H9 (cell line): ENCODE measurements around the gene KRTAP5-7. TPM values are rescaled to one million over a fixed set of nuclear protein-coding genes. Genes with fewer than 3 reads are reported as not detected.
A peak's percentile ranks its signal among the peaks of the same experiment; 100 is the strongest.

Experiments
- DNase-seq: peaks from one replicate; pipeline ENCODE4 v3.0.0-alpha.2; 2017
- H2AFZ ChIP-seq: one replicate; pipeline ENCODE4 v1.6.1; 2013; ENCODE audit warnings: mild to moderate bottlenecking, low read length, control low read depth, moderate library complexity
- H2AK5ac ChIP-seq: 2 replicates; pipeline ENCODE4 v1.6.1; 2013; ENCODE audit warnings: low read length, control low read depth, mixed read lengths; ENCODE audit not compliant: insufficient read length
- H2BK120ac ChIP-seq: one replicate; pipeline ENCODE4 v1.6.1; 2013; ENCODE audit warnings: low read depth, mild to moderate bottlenecking, low read length, control low read depth, inconsistent platforms; ENCODE audit not compliant: poor library complexity, severe bottlenecking
- H2BK12ac ChIP-seq: 2 replicates; pipeline ENCODE4 v1.6.1; 2013; ENCODE audit warnings: low read length, control low read depth, mixed read lengths, low read depth; ENCODE audit not compliant: insufficient read length
- H2BK15ac ChIP-seq: 2 replicates; pipeline ENCODE4 v1.6.1; 2013; ENCODE audit warnings: low read depth, low read length, control low read depth
- H2BK20ac ChIP-seq: one replicate; pipeline ENCODE4 v1.6.1; 2013; ENCODE audit warnings: low read depth, mild to moderate bottlenecking, low read length, control low read depth, inconsistent platforms; ENCODE audit not compliant: poor library complexity, severe bottlenecking
- H2BK5ac ChIP-seq: 2 replicates; pipeline ENCODE4 v1.6.1; 2013; ENCODE audit warnings: low read length, control low read depth, mixed read lengths; ENCODE audit not compliant: insufficient read length
- H3K14ac ChIP-seq: 2 replicates; pipeline ENCODE4 v1.6.1; 2013; ENCODE audit warnings: low read length, control low read depth; ENCODE audit not compliant: insufficient read depth
- H3K18ac ChIP-seq: 2 replicates; pipeline ENCODE4 v1.6.1; 2013; ENCODE audit warnings: low read depth, mild to moderate bottlenecking, mixed read lengths, low read length, control low read depth; ENCODE audit not compliant: insufficient read length
- H3K23ac ChIP-seq: 2 replicates; pipeline ENCODE4 v1.6.1; 2013; ENCODE audit warnings: low read length, control low read depth, mixed read lengths, low read depth; ENCODE audit not compliant: insufficient read length
- H3K23me2 ChIP-seq: 2 replicates; pipeline ENCODE4 v1.6.1; 2013; ENCODE audit warnings: low read depth, mild to moderate bottlenecking, mixed read lengths, low read length, control low read depth; ENCODE audit not compliant: insufficient read length, poor library complexity, severe bottlenecking
- H3K27ac ChIP-seq: 2 replicates; pipeline ENCODE4 v1.5.1; 2013; ENCODE audit warnings: low read length, control low read depth, mixed read lengths, low read depth; ENCODE audit not compliant: insufficient read length
- H3K27me3 ChIP-seq: 2 replicates; pipeline ENCODE4 v1.6.1; 2013; ENCODE audit warnings: low read length, control low read depth, inconsistent platforms; ENCODE audit not compliant: insufficient read depth
- H3K4ac ChIP-seq: 2 replicates; pipeline ENCODE4 v1.6.1; 2013; ENCODE audit warnings: low read depth, mild to moderate bottlenecking, control low read depth, inconsistent platforms, low read length, moderate library complexity
- H3K4me1 ChIP-seq: 2 replicates; pipeline ENCODE4 v1.6.1; 2013; ENCODE audit warnings: low read length, control low read depth, inconsistent platforms; ENCODE audit not compliant: insufficient read depth
- H3K4me2 ChIP-seq: 2 replicates; pipeline ENCODE4 v1.6.1; 2013; ENCODE audit warnings: low read length, control low read depth, mixed read lengths; ENCODE audit not compliant: insufficient read length, insufficient read depth
- H3K56ac ChIP-seq: 2 replicates; pipeline ENCODE4 v1.6.1; 2013; ENCODE audit warnings: low read depth, mild to moderate bottlenecking, mixed read lengths, low read length, control low read depth; ENCODE audit not compliant: insufficient read length
- H3K79me1 ChIP-seq: 2 replicates; pipeline ENCODE4 v1.6.1; 2013; ENCODE audit warnings: low read depth, mild to moderate bottlenecking, moderate library complexity, low read length, control low read depth, inconsistent platforms; ENCODE audit not compliant: insufficient read depth, poor library complexity, severe bottlenecking
- H3K79me2 ChIP-seq: 2 replicates; pipeline ENCODE4 v1.6.1; 2013; ENCODE audit warnings: low read length, control low read depth, inconsistent platforms; ENCODE audit not compliant: insufficient read depth
- H3K9ac ChIP-seq: 2 replicates; pipeline ENCODE4 v1.6.1; 2013; ENCODE audit warnings: low read length, control low read depth, mixed read lengths; ENCODE audit not compliant: insufficient read length; ENCODE audit errors: extremely low read depth
- H3K9me3 ChIP-seq: one replicate; pipeline ENCODE4 v1.6.1; 2013; ENCODE audit warnings: low read depth, low read length, inconsistent platforms; ENCODE audit not compliant: control insufficient read depth
- H3T11ph ChIP-seq: one replicate; pipeline ENCODE4 v1.6.1; 2013; ENCODE audit warnings: mild to moderate bottlenecking, low read length, control low read depth, inconsistent platforms
- H4K20me1 ChIP-seq: one replicate; pipeline ENCODE4 v1.6.1; 2013; ENCODE audit not compliant: control insufficient read depth, insufficient read length, insufficient read depth
- H4K5ac ChIP-seq: 2 replicates; pipeline ENCODE4 v1.6.1; 2013; ENCODE audit warnings: low read depth, mild to moderate bottlenecking, mixed read lengths, low read length, control low read depth; ENCODE audit not compliant: insufficient read length
- H4K8ac ChIP-seq: replicated peaks from 2 replicates; pipeline ENCODE4 v1.6.1; 2013; ENCODE audit warnings: low read length, control low read depth, mixed read lengths, low read depth; ENCODE audit not compliant: insufficient read length
- H4K91ac ChIP-seq: 2 replicates; pipeline ENCODE4 v1.6.1; 2013; ENCODE audit warnings: low read depth, mild to moderate bottlenecking, moderate library complexity, mixed read lengths, low read length, control low read depth; ENCODE audit not compliant: insufficient read length
- H3K27ac Mint-ChIP-seq, 3 experiments: 2 replicates in 2 of 3; 3 replicates in 1 of 3; pipeline ENCODE4 v1.8.0; 2020 to 2021; ENCODE audit warnings: mixed read lengths in 3 of 3, mild to moderate bottlenecking in 1 of 3, moderate library complexity in 1 of 3
- H3K27me3 Mint-ChIP-seq: 2 replicates; pipeline ENCODE4 v1.8.0; 2021; ENCODE audit warnings: low read depth, mild to moderate bottlenecking, moderate library complexity, mixed read lengths
- H3K36me3 Mint-ChIP-seq, 3 experiments: 2 replicates in 2 of 3; 3 replicates in 1 of 3; pipeline ENCODE4 v1.8.0; 2020 to 2021; ENCODE audit warnings: low read depth in 3 of 3, mixed read lengths in 3 of 3; ENCODE audit not compliant: insufficient read depth in 1 of 3
- H3K4me1 Mint-ChIP-seq, 2 experiments: 2 replicates each; pipeline ENCODE4 v1.8.0; 2020; ENCODE audit warnings: mixed read lengths in 2 of 2
- H3K4me3 Mint-ChIP-seq, 2 experiments: 2 replicates in 1 of 2; 3 replicates in 1 of 2; pipeline ENCODE4 v1.8.0; 2020 to 2021; ENCODE audit warnings: mild to moderate bottlenecking in 2 of 2, mixed read lengths in 2 of 2, moderate library complexity in 1 of 2
- H3K9me3 Mint-ChIP-seq, 2 experiments: 2 replicates in 1 of 2; 3 replicates in 1 of 2; pipeline ENCODE4 v1.8.0; 2020; ENCODE audit warnings: mild to moderate bottlenecking in 2 of 2, mixed read lengths in 2 of 2, moderate library complexity in 1 of 2
- CTCF ChIP-seq: fragments of 200-600 bp; sonication (generic); conservative IDR thresholded peaks from 3 replicates; pipeline ENCODE4 v1.8.0; 2021; ENCODE audit warnings: antibody characterized with exemption, mild to moderate bottlenecking
- WGBS: extraction: QIAGEN DNeasy Blood & Tissue Kit; methylation state at CpG from one replicate; pipeline ENCODE4 v1.1.7; 2013; ENCODE audit warnings: missing lambda C conversion rate, low lambda C conversion rate, mixed read lengths; ENCODE audit not compliant: insufficient read length; ENCODE audit errors: extremely low coverage; 5-methylcytosine and 5-hydroxymethylcytosine counted together
- total RNA-seq: library from RNA; stranded (reverse); gene quantifications from 2 replicates; pipeline ENCODE4 v1.2.1, GENCODE V29; 2021

Gene KRTAP5-7
- total RNA-seq, 1 experiment from 2014 or later, result not detected

- H3K4me2 ChIP-seq, result no peak overlapping the region
- peaks cover 5 to 12% (median 6%) of the 10 kb centered on the region in 3 experiments; a peak in 6 of 7 replicates for H3K36me3 Mint-ChIP-seq
- no peak overlapping the region for H3K9ac ChIP-seq
- no peak overlapping the region for H4K8ac ChIP-seq
- no peak overlapping the region for H3K56ac ChIP-seq
- no peak for DNase-seq
- no peak overlapping the region for H2AK5ac ChIP-seq
- no peak overlapping the region for H3K27ac ChIP-seq
- H2AFZ ChIP-seq, result no peak overlapping the region
- H2BK15ac ChIP-seq, result no peak overlapping the region
- no peaks in the 10 kb centered on the region for H3K9me3 ChIP-seq
- H3K18ac ChIP-seq, result no peak overlapping the region
- no peak overlapping the region for H2BK120ac ChIP-seq
- H3K23ac ChIP-seq, result no peak overlapping the region
- H3K4ac ChIP-seq, result no peak overlapping the region
- H2BK5ac ChIP-seq, result no peak overlapping the region
- peaks cover 16% of the 10 kb centered on the region for H3K27me3 Mint-ChIP-seq
- no peak overlapping the region for H3K4me3 Mint-ChIP-seq
- no peak overlapping the region for H3T11ph ChIP-seq
- no peaks in the 10 kb centered on the region for H3K27me3 ChIP-seq
- no CpG with 5 or more reads among the region's 4 CpGs for WGBS
- 0 out of 7 replicates have a peak overlapping the region, but pooled peaks of 1 of the 3 experiments have one; percentile 74 for H3K27ac Mint-ChIP-seq
- H3K9me3 Mint-ChIP-seq, result peaks cover 6 to 7% of the 10 kb centered on the region in 2 experiments
- H2BK12ac ChIP-seq, result no peak overlapping the region
- H3K14ac ChIP-seq, result no peak overlapping the region
- TF ChIP-seq CTCF, result no peak
- no peaks in the 10 kb centered on the region for H3K4me1 ChIP-seq
- H4K91ac ChIP-seq, result no peak overlapping the region
- no peaks in the 10 kb centered on the region for H3K79me1 ChIP-seq
- H3K4me1 Mint-ChIP-seq, result peaks cover 7 to 9% of the 10 kb centered on the region in 2 experiments
- H3K23me2 ChIP-seq, result no peaks in the 10 kb centered on the region
- H3K79me2 ChIP-seq, result no peaks in the 10 kb centered on the region
- H4K5ac ChIP-seq, result no peak overlapping the region
- no peaks in the 10 kb centered on the region for H4K20me1 ChIP-seq
- H2BK20ac ChIP-seq, result no peak overlapping the region
These were observed 11.6 kb downstream of the KRTAP5-7 start for GRCh38 chr11:71538666-71538990.
